Gastrocnemius medialis (tissue), 4 donors: ENCODE results near the gene CAMSAP2. TPM values are rescaled to one million over a fixed set of nuclear protein-coding genes. Genes with fewer than 3 reads are reported as not detected.

Source experiments
- ATAC-seq, 2 donors: fragments of 150-250 bp; one replicate each; pipeline ENCODE4 v1.9.1; 2016
- DNase-seq, 2 donors: peaks; one replicate each; pipeline ENCODE4 v3.0.0-alpha.2; 2019
- H3K27ac ChIP-seq, 4 donors: fragments of 200-600 bp; sonication (generic); 1 replicate in 1 of 4; 2 replicates in 3 of 4; pipeline ENCODE4 v1.5.1; 2016 to 2018; ENCODE audit warnings: mild to moderate bottlenecking in 2 of 4, moderate library complexity in 1 of 4
- H3K27me3 ChIP-seq, 3 donors: fragments of 200-600 bp; sonication (generic) in 2 of 3; 1 replicate in 1 of 3; 2 replicates in 2 of 3; pipeline versions ENCODE4 v1.5.1 to v1.6.0; 2016 to 2019; ENCODE audit warnings: mild to moderate bottlenecking in 1 of 3, moderate library complexity in 1 of 3
- H3K36me3 ChIP-seq, 2 donors: fragments of 200-600 bp; sonication (generic) in 1 of 2; one replicate each; pipeline ENCODE4 v1.5.1; 2017 to 2018
- H3K4me1 ChIP-seq, 2 donors: fragments of 200-600 bp; sonication (generic) in 1 of 2; one replicate each; pipeline ENCODE4 v1.5.1; 2016 to 2017; ENCODE audit warnings: mild to moderate bottlenecking in 2 of 2
- H3K4me3 ChIP-seq, 4 donors: fragments of 200-600 bp; sonication (generic) in 3 of 4; 1 replicate in 1 of 4; 2 replicates in 3 of 4; pipeline ENCODE4 v1.5.1; 2016 to 2019; ENCODE audit warnings: mild to moderate bottlenecking in 2 of 4
- H3K9me3 ChIP-seq, 3 donors: fragments of 200-600 bp; sonication (generic) in 2 of 3; 1 replicate in 1 of 3; 2 replicates in 2 of 3; pipeline ENCODE4 v1.5.1; 2016 to 2019
- POLR2A ChIP-seq, 2 donors: fragments of 450-650 bp; IDR thresholded peaks; one replicate each; pipeline ENCODE4 v1.6.1; 2017; ENCODE audit warnings: antibody characterized with exemption in 2 of 2, mild to moderate bottlenecking in 2 of 2, moderate library complexity in 2 of 2
- in situ Hi-C, 4 donors: fragments of 200-750 bp; cut with MboI; loops; one replicate each; pipeline versions ENCODE4 v1.15.0 to v1.8.0; 2017; ENCODE audit warnings: low sequenced_read_pairs in 4 of 4
- intact Hi-C: fragments of 100-400 bp; cut with DNase I; formaldehyde crosslinking; loops from one replicate; pipeline ENCODE4 v1.15.1; 2023; ENCODE audit warnings: low total_unique reads
- total RNA-seq, 4 donors: library from RNA; depleted of rRNA; stranded (reverse); fragments of >200 nt; gene quantifications; one replicate each; pipeline versions ENCODE4 v1.1.0 to v1.2.3, GENCODE V29; 2016
- TF ChIP-seq, protein P1 (sequence below), 5 experiments: fragments of 450-650 bp in 3 of 5; fragments of 200-600 bp in 2 of 5; sonication (generic) in 2 of 5; IDR thresholded peaks in 4 of 5; conservative IDR thresholded peaks in 1 of 5; 1 replicate in 4 of 5; 2 replicates in 1 of 5; pipeline ENCODE4 v1.5.1; 2016 to 2019; ENCODE audit warnings: antibody characterized with exemption in 5 of 5, mild to moderate bottlenecking in 3 of 5, moderate library complexity in 3 of 5

Gene CAMSAP2
- total RNA-seq, 4 donors from 2014 or later, result 39.3 to 63.9 (median 54.2) TPM

DNA sequence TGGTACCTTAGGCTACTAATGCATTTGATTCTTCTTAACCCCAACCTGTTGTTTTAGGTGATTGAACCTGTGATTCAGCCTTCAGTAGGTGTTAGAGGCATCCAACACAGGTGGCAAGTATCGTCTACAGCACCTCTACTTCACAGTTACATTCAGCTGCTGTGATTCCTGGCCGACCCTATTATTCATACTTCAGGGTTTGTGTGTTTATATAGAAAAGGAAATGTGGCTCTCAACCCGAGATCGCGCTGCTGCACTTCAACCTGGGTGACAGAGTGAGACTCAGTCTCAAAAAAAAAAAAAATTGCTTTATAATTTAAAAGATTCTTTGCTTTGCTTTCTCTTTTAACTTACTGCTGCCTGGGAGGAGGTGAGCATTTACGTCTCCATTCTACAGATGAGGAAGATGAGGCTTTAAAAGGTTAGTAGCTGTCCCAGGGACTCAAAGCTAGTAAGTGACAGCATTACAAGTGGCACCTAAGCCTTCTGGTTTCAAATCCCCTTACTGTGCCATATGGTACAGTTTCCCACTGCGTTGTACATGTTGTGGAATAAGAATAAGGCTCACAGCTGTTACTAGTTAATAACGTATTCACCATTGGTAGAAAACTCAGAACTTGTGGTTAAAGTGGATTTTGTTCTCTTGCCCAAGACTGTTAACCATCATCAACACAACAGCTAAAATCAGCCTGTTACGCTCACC is 124.2 kb downstream of the CAMSAP2 start:
- intact Hi-C loops, result no loop called here
- no peak overlapping the region for H3K27ac ChIP-seq
- no peak for DNase-seq
- in situ Hi-C loops, result no loop called here
- H3K4me1 ChIP-seq, result peaks cover 9 to 15% of the 10 kb centered on the region in 2 donors
- no peaks in the 10 kb centered on the region for H3K9me3 ChIP-seq
- no peak overlapping the region for H3K4me3 ChIP-seq
- TF ChIP-seq, protein P1, sequence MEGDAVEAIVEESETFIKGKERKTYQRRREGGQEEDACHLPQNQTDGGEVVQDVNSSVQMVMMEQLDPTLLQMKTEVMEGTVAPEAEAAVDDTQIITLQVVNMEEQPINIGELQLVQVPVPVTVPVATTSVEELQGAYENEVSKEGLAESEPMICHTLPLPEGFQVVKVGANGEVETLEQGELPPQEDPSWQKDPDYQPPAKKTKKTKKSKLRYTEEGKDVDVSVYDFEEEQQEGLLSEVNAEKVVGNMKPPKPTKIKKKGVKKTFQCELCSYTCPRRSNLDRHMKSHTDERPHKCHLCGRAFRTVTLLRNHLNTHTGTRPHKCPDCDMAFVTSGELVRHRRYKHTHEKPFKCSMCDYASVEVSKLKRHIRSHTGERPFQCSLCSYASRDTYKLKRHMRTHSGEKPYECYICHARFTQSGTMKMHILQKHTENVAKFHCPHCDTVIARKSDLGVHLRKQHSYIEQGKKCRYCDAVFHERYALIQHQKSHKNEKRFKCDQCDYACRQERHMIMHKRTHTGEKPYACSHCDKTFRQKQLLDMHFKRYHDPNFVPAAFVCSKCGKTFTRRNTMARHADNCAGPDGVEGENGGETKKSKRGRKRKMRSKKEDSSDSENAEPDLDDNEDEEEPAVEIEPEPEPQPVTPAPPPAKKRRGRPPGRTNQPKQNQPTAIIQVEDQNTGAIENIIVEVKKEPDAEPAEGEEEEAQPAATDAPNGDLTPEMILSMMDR (IDR thresholded peaks at IDR 0.05 in 4 of 5, conservative IDR thresholded peaks at IDR 0.05 in 1 of 5), result no peak
- TF ChIP-seq POLR2A (IDR thresholded peaks at IDR 0.05), result no peak
- H3K27me3 ChIP-seq, result no peaks in the 10 kb centered on the region
- ATAC-seq, result no peak
- H3K36me3 ChIP-seq, result peaks cover 3 to 14% of the 10 kb centered on the region in 2 donors

DNA sequence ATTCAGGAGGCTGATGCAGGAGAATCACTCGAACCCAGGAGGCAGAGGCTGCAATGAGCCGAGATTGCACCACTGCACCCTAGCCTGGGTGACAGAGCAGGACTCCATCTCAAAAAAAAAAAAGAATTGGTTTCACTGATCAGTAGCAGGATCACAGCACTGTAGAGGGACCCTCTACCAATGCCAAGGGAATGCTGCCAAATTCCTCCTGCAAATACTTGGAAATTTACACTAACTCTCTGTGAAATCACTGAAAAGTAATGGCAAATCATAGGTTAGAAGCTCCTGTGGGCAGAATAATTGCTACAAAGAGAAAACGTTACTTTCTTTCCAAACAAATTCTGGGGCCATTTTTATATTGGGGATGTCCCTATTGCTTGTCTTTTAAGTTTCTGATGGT is 127.4 kb downstream of the CAMSAP2 start:
- peaks cover 1 to 3% (median 1%) of the 10 kb centered on the region in 3 donors for H3K27me3 ChIP-seq
- H3K27ac ChIP-seq, result no peak overlapping the region
- intact Hi-C loops (no loop called here), in situ Hi-C loops (no loop called here)
- H3K4me3 ChIP-seq, result peak overlapping the region in 1 of 4 donors; percentile 3
- H3K9me3 ChIP-seq, result no peaks in the 10 kb centered on the region
- H3K4me1 ChIP-seq, result peaks cover 12 to 15% of the 10 kb centered on the region in 2 donors
- peaks cover 0 to 6% of the 10 kb centered on the region in 2 donors for H3K36me3 ChIP-seq
- DNase-seq (no peak), ATAC-seq (no peak)
- no peak for TF ChIP-seq POLR2A (IDR thresholded peaks at IDR 0.05)
- TF ChIP-seq, protein P1 (IDR thresholded peaks at IDR 0.05 in 4 of 5, conservative IDR thresholded peaks at IDR 0.05 in 1 of 5), result no peak

DNA sequence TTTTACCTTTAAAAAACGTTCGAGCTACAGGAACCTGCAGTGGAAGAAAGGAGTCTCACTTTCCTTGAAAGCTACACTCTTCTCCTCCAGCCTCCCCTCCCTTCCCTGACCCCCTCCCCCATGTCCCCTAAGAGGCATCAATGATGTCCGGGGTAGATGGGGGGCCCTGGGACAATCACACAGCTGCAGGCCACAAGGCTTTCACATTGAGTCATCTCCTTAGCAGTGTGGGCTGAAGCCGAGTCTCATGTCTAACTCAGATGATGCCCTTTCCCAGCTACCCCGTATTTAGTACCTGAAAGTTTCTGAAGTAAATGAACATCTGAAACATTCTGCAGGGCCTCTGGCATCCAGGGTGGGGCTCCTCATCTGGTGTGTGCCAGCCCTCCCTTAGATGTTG is 127.8 kb downstream of the CAMSAP2 start:
- H3K36me3 ChIP-seq, result peaks cover 0 to 6% of the 10 kb centered on the region in 2 donors
- H3K27ac ChIP-seq, result peak overlapping the region in 1 of 4 donors; percentile 67
- DNase-seq (no peak), ATAC-seq (no peak)
- no peaks in the 10 kb centered on the region for H3K9me3 ChIP-seq
- TF ChIP-seq, protein P1 (IDR thresholded peaks at IDR 0.05 in 4 of 5, conservative IDR thresholded peaks at IDR 0.05 in 1 of 5), result no peak
- no peak for TF ChIP-seq POLR2A (IDR thresholded peaks at IDR 0.05)
- H3K4me3 ChIP-seq, result peak overlapping the region in 2 of 4 donors; percentile 3 to 15
- in situ Hi-C loops (no loop called here), intact Hi-C loops (no loop called here)
- H3K27me3 ChIP-seq, result peaks cover 5 to 7% (median 6%) of the 10 kb centered on the region in 3 donors
- peaks cover 12 to 15% of the 10 kb centered on the region in 2 donors for H3K4me1 ChIP-seq

DNA sequence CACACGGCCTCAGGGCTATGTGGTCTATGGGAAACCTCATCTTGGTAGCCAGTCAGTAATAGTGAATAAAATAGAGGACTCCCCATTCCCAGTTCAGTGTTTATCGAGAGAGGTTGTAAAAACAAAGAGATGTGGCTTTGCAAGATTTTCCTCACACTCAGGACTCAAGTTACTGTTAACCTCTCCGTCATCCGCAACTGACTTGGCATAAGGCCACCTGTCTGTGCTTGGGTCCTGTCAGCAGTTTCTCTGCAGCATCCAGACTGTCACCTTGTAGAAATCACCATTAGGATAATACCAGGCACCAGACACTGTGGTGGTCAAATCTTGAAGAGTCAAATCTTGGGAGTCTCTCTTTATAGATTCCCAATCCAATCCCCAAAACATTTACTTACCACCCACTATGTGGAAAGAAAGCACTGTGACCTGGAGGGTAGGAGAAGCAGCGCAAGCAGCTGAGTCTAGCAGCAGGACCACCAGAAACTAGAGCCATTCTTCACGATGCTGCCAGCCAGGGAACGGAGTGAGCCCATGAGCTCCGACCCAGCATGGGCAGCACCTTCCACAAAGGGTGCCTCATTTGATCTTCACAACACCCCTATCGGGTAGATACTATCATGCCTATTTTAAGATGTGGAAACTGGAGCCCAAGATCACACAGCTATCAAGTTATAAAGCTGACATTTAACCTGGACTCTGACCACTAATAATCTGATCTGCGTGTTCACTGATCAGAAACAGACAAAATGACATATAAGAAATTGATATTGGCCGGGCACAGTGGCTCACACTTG is 128.5 kb downstream of the CAMSAP2 start:
- Histone ChIP-seq H3K4me1 (peaks cover 12 to 15% of the 10 kb centered on the region in 2 donors), H3K27me3 (peaks cover 9 to 11% (median 9%) of the 10 kb centered on the region in 3 donors), H3K9me3 (no peaks in the 10 kb centered on the region), H3K27ac (peak overlapping the region in 1 of 4 donors; percentile 67), H3K4me3 (peak overlapping the region; percentile 3 to 39 (median 22)), H3K36me3 (peaks cover 0 to 6% of the 10 kb centered on the region in 2 donors)
- intact Hi-C loops (no loop called here), in situ Hi-C loops (no loop called here)
- peak; percentile 14 to 47 for DNase-seq
- peak; percentile 45 to 75 for ATAC-seq
- TF ChIP-seq, protein P1 (IDR thresholded peaks at IDR 0.05 in 4 of 5, conservative IDR thresholded peaks at IDR 0.05 in 1 of 5), result no peak
- TF ChIP-seq POLR2A (IDR thresholded peaks at IDR 0.05), result no peak
